Bronchial epithelial cell (primary cell): ENCODE measurements around the gene PPP2R5C. TPM values are rescaled to one million over a fixed set of nuclear protein-coding genes. Genes with fewer than 3 reads are reported as not detected.
"Not testable (repeated sequence)": the region's sequence is repeated elsewhere in the genome, so short reads cannot be mapped to it uniquely, and the experiment has no call there.

Experiments
- DNase-seq: peaks from one replicate; pipeline ENCODE4 v3.0.0-alpha.2; 2010; ENCODE audit warnings: low read depth
- FAIRE-seq: peaks from 2 replicates; lab custom pipeline; 2011; peaks lifted over from hg19 to GRCh38; lab: Jason Lieb, UNC
- H3K27me3 ChIP-seq: 2 replicates; pipeline ENCODE4 v1.5.1; 2011; ENCODE audit warnings: low read length; ENCODE audit not compliant: control insufficient read depth, insufficient read depth
- H3K36me3 ChIP-seq: 2 replicates; pipeline ENCODE4 v1.5.1; 2011; ENCODE audit warnings: low read length; ENCODE audit not compliant: control insufficient read depth, insufficient read depth
- H3K4me3 ChIP-seq: 2 replicates; pipeline ENCODE4 v1.5.1; 2011; ENCODE audit warnings: mild to moderate bottlenecking, low read depth, low read length, control low read depth
- CTCF ChIP-seq: IDR thresholded peaks from 2 replicates; pipeline ENCODE4 v1.5.1; 2011; ENCODE audit warnings: mild to moderate bottlenecking, moderate library complexity, low read length, control low read depth, inconsistent platforms; ENCODE audit not compliant: insufficient read depth, severe bottlenecking
- total RNA-seq: library from RNA; depleted of rRNA; stranded (reverse); fragments of >200 nt; gene quantifications from 2 replicates; pipeline ENCODE4 v1.2.1, GENCODE V29; 2014

PPP2R5C gene
- total RNA-seq = 71.3 and 104 TPM in 2 replicates

GRCh38 chr14:101761032-101761880 is at the start of gene PPP2R5C:
Gene PPP2R5C, plus strand, starts transcription at chr14:101761709. Its CDS starts 185 bp downstream, at chr14:101761894.
- Histone ChIP-seq H3K36me3 (no peaks in the 10 kb centered on the region), H3K27me3 (no peaks in the 10 kb centered on the region), H3K4me3 (peak within 1 kb of the TSS; percentile 93)
- no peak for TF ChIP-seq CTCF
- FAIRE-seq (no peak), DNase-seq (peak; percentile 50)

GRCh38 chr14:101711857-101712233 is 49.7 kb upstream of the PPP2R5C start:
- not testable (repeated sequence) for H3K27me3 ChIP-seq, DNase-seq, H3K4me3 ChIP-seq, H3K36me3 ChIP-seq, FAIRE-seq

GRCh38 chr14:101712341-101712740 is 49.2 kb upstream of the PPP2R5C start:
- not testable (repeated sequence) for DNase-seq, H3K4me3 ChIP-seq, FAIRE-seq, H3K27me3 ChIP-seq, H3K36me3 ChIP-seq

GRCh38 chr14:101713091-101713490 is 48.4 kb upstream of the PPP2R5C start:
- H3K36me3 ChIP-seq, FAIRE-seq, H3K27me3 ChIP-seq, H3K4me3 ChIP-seq, DNase-seq: not testable (repeated sequence)

GRCh38 chr14:101713621-101714349 is 47.7 kb upstream of the PPP2R5C start:
- no peak for TF ChIP-seq CTCF
- no peak overlapping the region for H3K4me3 ChIP-seq
- FAIRE-seq = no peak

GRCh38 chr14:101714394-101714793 is 47.1 kb upstream of the PPP2R5C start:
- Histone ChIP-seq H3K36me3 (no peaks in the 10 kb centered on the region), H3K4me3 (no peak overlapping the region), H3K27me3 (no peaks in the 10 kb centered on the region)
- TF ChIP-seq CTCF = no peak
- FAIRE-seq = no peak
- DNase-seq = no peak

More at GRCh38 chr14:101713621-101714349, 47.7 kb upstream of the PPP2R5C start:
- H3K27me3 ChIP-seq = no peaks in the 10 kb centered on the region
- DNase-seq = no peak
- H3K36me3 ChIP-seq = no peaks in the 10 kb centered on the region
